Adrenal gland (tissue), 12 donors: ENCODE data around the gene SSBP2. TPM values are rescaled to one million over a fixed set of nuclear protein-coding genes. Genes with fewer than 3 reads are reported as not detected.

Experiments
- DNase-seq, 7 donors: peaks; one replicate each; pipeline ENCODE4 v3.0.0-alpha.2; 2019 to 2020
- H3K27ac ChIP-seq, 5 donors: fragments of 200-600 bp; sonication (generic) in 4 of 5; 1 replicate in 3 of 5; 2 replicates in 2 of 5; pipeline versions ENCODE4 v1.5.1 to v1.8.0; 2016 to 2020; ENCODE audit warnings: mild to moderate bottlenecking in 1 of 5
- H3K27me3 ChIP-seq: fragments of 200-600 bp; 2 replicates; pipeline ENCODE4 v1.8.0; 2021
- H3K36me3 ChIP-seq, 2 donors: fragments of 200-600 bp; replicated peaks in 1 of 2; 1 replicate in 1 of 2; 2 replicates in 1 of 2; pipeline versions ENCODE4 v1.5.1 to v1.8.0; 2018 to 2022
- H3K4me1 ChIP-seq, 2 donors: fragments of 200-600 bp; replicated peaks in 1 of 2; 1 replicate in 1 of 2; 2 replicates in 1 of 2; pipeline versions ENCODE4 v1.5.1 to v1.8.0; 2018 to 2021
- H3K4me3 ChIP-seq, 4 donors: fragments of 200-600 bp; sonication (generic) in 3 of 4; one replicate each; pipeline ENCODE4 v1.5.1; 2016 to 2018
- H3K9me3 ChIP-seq, 3 donors: fragments of 200-600 bp; sonication (generic) in 1 of 3; replicated peaks in 1 of 3; 1 replicate in 2 of 3; 2 replicates in 1 of 3; pipeline versions ENCODE4 v1.5.1 to v1.8.0; 2016 to 2021
- CTCF ChIP-seq, 6 experiments: fragments of 450-650 bp in 4 of 6; fragments of 200-600 bp in 2 of 6; sonication (generic) in 1 of 6; IDR thresholded peaks; 1 replicate in 5 of 6; 2 replicates in 1 of 6; pipeline versions ENCODE4 v1.5.1 to v1.8.0; 2016 to 2021; ENCODE audit warnings: antibody characterized with exemption in 6 of 6, mild to moderate bottlenecking in 2 of 6, moderate library complexity in 1 of 6
- POLR2A ChIP-seq, 2 donors: fragments of 450-650 bp; IDR thresholded peaks; one replicate each; pipeline ENCODE4 v1.6.1; 2017; ENCODE audit warnings: antibody characterized with exemption in 2 of 2, mild to moderate bottlenecking in 2 of 2, moderate library complexity in 1 of 2
- WGBS, 4 donors: extraction: QIAGEN DNeasy Blood & Tissue Kit in 2 of 4; methylation state at CpG; one replicate each; pipeline versions ENCODE4 v1.1.5 to v1.1.7; 2013 to 2017; 5-methylcytosine and 5-hydroxymethylcytosine counted together
- intact Hi-C, 2 donors: fragments of 100-400 bp; cut with DNase I; formaldehyde crosslinking; loops; one replicate each; pipeline versions ENCODE4 v1.14.1 to v1.15.0; 2022 to 2023
- polyA plus RNA-seq, 3 donors: library from polyadenylated mRNA; stranded (reverse); fragments of 200-250 nt in 2 of 3; fragments of 350-450 nt in 1 of 3; fragmentation: Illumina TruSeq in 1 of 3; extraction: RNeasy Lipid Tissue Mini Kit (QIAGEN cat#74804) in 1 of 3; gene quantifications; one replicate each; pipeline ENCODE4 v1.2.3, GENCODE V29; 2013 to 2014
- total RNA-seq, 9 donors: library from RNA; depleted of rRNA in 4 of 9; stranded (reverse); fragments of >200 nt in 4 of 9; fragments of 120-200 nt in 1 of 9; fragmentation: NEBNext Ultra II Directional in 1 of 9; extraction: Animal tissue kit (Norgen Biotek cat#: 25700) in 1 of 9; gene quantifications; one replicate each; pipeline versions ENCODE4 v1.1.0 to v1.2.4, GENCODE V29; 2013 to 2023
- donor health status: healthy with polysubstance abuse.
- donor health status: Bipolar disorder and iron deficiency.
- donor health status: DM: yes; HTN: yes; CAD: no.
- donor health status: DM: no; HTN: no; CAD: no.
- donor health status: DM: no; HTN: no; CAD: no.
- donor health status: DM: yes; HTN: yes; CAD: no.

The SSBP2 gene
- total and polyA plus RNA-seq, 12 donors = 16.2 to 424 (median 25.4) TPM

- H3K27me3 ChIP-seq = no peaks in the 10 kb centered on the region
- no peaks in the 10 kb centered on the region for H3K4me1 ChIP-seq
- H3K4me3 ChIP-seq = no peak overlapping the region
- no peaks in the 10 kb centered on the region for H3K9me3 ChIP-seq
- WGBS, 4 donors = 94 to 98% (median 97%) methylated on average over 7 of the region's 7 CpGs
- TF ChIP-seq CTCF (IDR thresholded peaks at IDR 0.05) = no peak
- no peak for TF ChIP-seq POLR2A (IDR thresholded peaks at IDR 0.05)
- no peak overlapping the region for H3K27ac ChIP-seq
- no peak for DNase-seq
- intact Hi-C loops = no loop called here
- H3K36me3 ChIP-seq = peaks cover 0 to 3% of the 10 kb centered on the region in 2 donors
Observed at GRCh38 chr5:81609810-81610375, 141.0 kb downstream of the SSBP2 start.

GRCh38 chr5:81608976-81609375 lies 141.9 kb downstream of the SSBP2 start:
- no peaks in the 10 kb centered on the region for H3K4me1 ChIP-seq
- H3K4me3 ChIP-seq = no peak overlapping the region
- no peaks in the 10 kb centered on the region for H3K27me3 ChIP-seq
- intact Hi-C loops = no loop called here
- DNase-seq = no peak
- no peaks in the 10 kb centered on the region for H3K9me3 ChIP-seq
- TF ChIP-seq POLR2A (IDR thresholded peaks at IDR 0.05) (no peak), CTCF (IDR thresholded peaks at IDR 0.05) (no peak)
- no peak overlapping the region for H3K27ac ChIP-seq
- 85 to 92% (median 89%) methylated on average over 1 of the region's 1 CpG for WGBS, 4 donors
- H3K36me3 ChIP-seq = peaks cover 0 to 3% of the 10 kb centered on the region in 2 donors

GRCh38 chr5:81607693-81608092 lies 143.2 kb downstream of the SSBP2 start:
- H3K36me3 ChIP-seq = peaks cover 0 to 3% of the 10 kb centered on the region in 2 donors
- no peaks in the 10 kb centered on the region for H3K4me1 ChIP-seq
- TF ChIP-seq POLR2A (IDR thresholded peaks at IDR 0.05) (no peak), CTCF (IDR thresholded peaks at IDR 0.05) (no peak)
- intact Hi-C loops = no loop called here
- H3K4me3 ChIP-seq = no peak overlapping the region
- no peaks in the 10 kb centered on the region for H3K9me3 ChIP-seq
- no peaks in the 10 kb centered on the region for H3K27me3 ChIP-seq
- WGBS, 4 donors = 88 to 96% (median 93%) methylated on average over 1 of the region's 1 CpG
- no peak overlapping the region for H3K27ac ChIP-seq
- DNase-seq = no peak

GRCh38 chr5:81606150-81606549 lies 144.7 kb downstream of the SSBP2 start:
- H3K36me3 ChIP-seq = peaks cover 0 to 3% of the 10 kb centered on the region in 2 donors
- TF ChIP-seq POLR2A (IDR thresholded peaks at IDR 0.05) (no peak), CTCF (IDR thresholded peaks at IDR 0.05) (no peak)
- H3K4me1 ChIP-seq = peaks cover 0 to 3% of the 10 kb centered on the region in 2 donors
- no peaks in the 10 kb centered on the region for H3K9me3 ChIP-seq
- no peak for DNase-seq
- 89 to 93% (median 91%) methylated on average over 2 of the region's 2 CpGs for WGBS, 4 donors
- H3K4me3 ChIP-seq = no peak overlapping the region
- intact Hi-C loops = no loop called here
- H3K27ac ChIP-seq = no peak overlapping the region
- H3K27me3 ChIP-seq = no peaks in the 10 kb centered on the region
